Ovary (tissue), 3 donors: ENCODE data around the gene SIK3.

Experiments used
- EP300 ChIP-seq: sonication (generic); formaldehyde crosslinking; IDR thresholded peaks from one replicate; pipeline ENCODE4 v1.6.1; 2017; ENCODE audit warnings: antibody characterized with exemption
- POLR2A ChIP-seq: fragments of 450-650 bp; IDR thresholded peaks from one replicate; pipeline ENCODE4 v1.6.1; 2017; ENCODE audit warnings: antibody characterized with exemption, mild to moderate bottlenecking, moderate library complexity
- TF ChIP-seq, protein P1 (sequence below), 3 donors: fragments of 450-650 bp in 2 of 3; fragments of 200-600 bp in 1 of 3; IDR thresholded peaks; one replicate each; pipeline versions ENCODE4 v1.5.1 to v1.8.0; 2016 to 2022; ENCODE audit warnings: antibody characterized with exemption in 3 of 3, mild to moderate bottlenecking in 1 of 3
- donor health status: DM: no; HTN: no; CAD: no.

DNA sequence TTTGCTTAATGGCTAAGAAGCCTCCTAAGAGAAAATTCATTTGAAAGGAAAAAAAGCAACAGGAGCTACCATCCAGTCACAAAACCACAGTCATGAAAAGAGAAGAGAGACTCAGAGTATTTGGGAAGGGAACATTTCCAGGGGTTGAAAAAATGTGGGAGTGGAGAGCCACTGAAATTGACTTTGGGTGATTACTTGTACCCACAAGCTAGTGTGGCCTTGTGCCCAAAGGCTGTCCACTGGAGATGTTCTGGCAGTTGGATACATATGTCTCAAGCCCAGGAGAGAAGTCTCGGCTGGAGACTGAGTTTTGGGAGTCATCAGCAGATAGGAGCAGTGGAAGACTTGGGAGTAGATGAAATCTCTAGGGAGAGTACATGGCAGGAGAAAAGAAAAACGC, 303.4 kb downstream of the SIK3 start:
- TF ChIP-seq, protein P1, sequence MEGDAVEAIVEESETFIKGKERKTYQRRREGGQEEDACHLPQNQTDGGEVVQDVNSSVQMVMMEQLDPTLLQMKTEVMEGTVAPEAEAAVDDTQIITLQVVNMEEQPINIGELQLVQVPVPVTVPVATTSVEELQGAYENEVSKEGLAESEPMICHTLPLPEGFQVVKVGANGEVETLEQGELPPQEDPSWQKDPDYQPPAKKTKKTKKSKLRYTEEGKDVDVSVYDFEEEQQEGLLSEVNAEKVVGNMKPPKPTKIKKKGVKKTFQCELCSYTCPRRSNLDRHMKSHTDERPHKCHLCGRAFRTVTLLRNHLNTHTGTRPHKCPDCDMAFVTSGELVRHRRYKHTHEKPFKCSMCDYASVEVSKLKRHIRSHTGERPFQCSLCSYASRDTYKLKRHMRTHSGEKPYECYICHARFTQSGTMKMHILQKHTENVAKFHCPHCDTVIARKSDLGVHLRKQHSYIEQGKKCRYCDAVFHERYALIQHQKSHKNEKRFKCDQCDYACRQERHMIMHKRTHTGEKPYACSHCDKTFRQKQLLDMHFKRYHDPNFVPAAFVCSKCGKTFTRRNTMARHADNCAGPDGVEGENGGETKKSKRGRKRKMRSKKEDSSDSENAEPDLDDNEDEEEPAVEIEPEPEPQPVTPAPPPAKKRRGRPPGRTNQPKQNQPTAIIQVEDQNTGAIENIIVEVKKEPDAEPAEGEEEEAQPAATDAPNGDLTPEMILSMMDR (IDR thresholded peaks at IDR 0.05) = no peak
- TF ChIP-seq POLR2A (no peak), EP300 (no peak)
